Renal cortex interstitium (tissue), 15 donors: ENCODE data around the gene TMEM95. TPM values are rescaled to one million over a fixed set of nuclear protein-coding genes. Genes with fewer than 3 reads are reported as not detected.

Experiments
- DNase-seq, 11 donors: peaks; one replicate each; pipeline ENCODE4 v3.0.0-alpha.2; 2013; ENCODE audit warnings: low read depth in 9 of 11, low spot score in 4 of 11; ENCODE audit errors: extremely low read depth in 1 of 11
- long read RNA-seq, 16 experiments: transcript quantifications; one replicate each; lab custom pipeline, GENCODE V29; 2026
- polyA plus RNA-seq, 3 donors: library from polyadenylated mRNA; unstranded; fragments of 120-200 nt; gene quantifications; one replicate each; pipeline ENCODE4 v1.2.1, GENCODE V29; 2013; ENCODE audit not compliant: insufficient read length in 3 of 3

The TMEM95 gene
- not detected for polyA plus RNA-seq
- long read RNA-seq, donor 1: 0 reads
- long read RNA-seq, donor 2: 0 reads
- long read RNA-seq, donor 3: 0 reads
- long read RNA-seq, donor 4: 0 reads
- long read RNA-seq, donor 5: 0 reads
- long read RNA-seq, donor 6: 0 reads
- long read RNA-seq, donor 7: 0 reads
- long read RNA-seq, donor 8: 0 reads
- long read RNA-seq, donor 9: 0 reads
- long read RNA-seq, donor 10: 0 reads
- long read RNA-seq, donor 11: 0 reads
- long read RNA-seq, donor 12: 0 reads
- long read RNA-seq, donor 13: 0 reads
- long read RNA-seq, donor 14: 0 reads
- long read RNA-seq, donor 15: 0 reads
- long read RNA-seq, donor 16: 0 reads

- DNase-seq: no peak
Observed at GRCh38 chr17:7355053-7355452, at the start of gene TMEM95. Gene TMEM95, plus strand, starts transcription at chr17:7355156. Its CDS starts 49 bp downstream, at chr17:7355205.

- peak; percentile 99 to 100 (median 100) for DNase-seq
Observed at GRCh38 chr17:7306911-7307685, 47.9 kb upstream of the TMEM95 start, which contains the start of gene EIF5A. Gene EIF5A, plus strand, starts transcription at chr17:7307628. Its CDS starts 2,008 bp downstream, at chr17:7309636.

- no peak for DNase-seq
Observed at GRCh38 chr17:7307686-7308624, 47.0 kb upstream of the TMEM95 start.

GRCh38 chr17:7308625-7309433, 46.1 kb upstream of the TMEM95 start:
- DNase-seq: peak in 3 of 11 donors; percentile 58 to 69 (median 67)

- DNase-seq: no peak
Observed at GRCh38 chr17:7309628-7310027, 45.3 kb upstream of the TMEM95 start.

- DNase-seq: no peak
Observed at GRCh38 chr17:7311110-7311705, 43.7 kb upstream of the TMEM95 start.

- DNase-seq: no peak
Observed at GRCh38 chr17:7312432-7313087, 42.4 kb upstream of the TMEM95 start.

GRCh38 chr17:7313088-7313889, 41.7 kb upstream of the TMEM95 start:
- no peak for DNase-seq

GRCh38 chr17:7313890-7314718, 40.9 kb upstream of the TMEM95 start:
- DNase-seq: no peak

- DNase-seq: peak in 8 of 11 donors; percentile 80 to 86 (median 82)
Observed at GRCh38 chr17:7314719-7315569, 40.0 kb upstream of the TMEM95 start, which contains the start of gene GPS2. Gene GPS2, minus strand, starts transcription at chr17:7315360. Its CDS starts 308 bp downstream, at chr17:7315052.

- no peak for DNase-seq
Observed at GRCh38 chr17:7315570-7316235, 39.3 kb upstream of the TMEM95 start.

GRCh38 chr17:7317161-7317803, 37.7 kb upstream of the TMEM95 start:
- DNase-seq: no peak

GRCh38 chr17:7318121-7318860, 36.7 kb upstream of the TMEM95 start:
- DNase-seq: no peak
